Measurements from ENCODE around the gene LMO7. TPM values are rescaled to one million over a fixed set of nuclear protein-coding genes. Genes with fewer than 3 reads are reported as not detected.

The LMO7 gene
- total RNA-seq, 1 donor from 2014 or later, result 156 TPM

- no peak for ATAC-seq
These were observed 266.3 kb downstream of the LMO7 start for GRCh38 chr13:75902166-75903104.

GRCh38 chr13:75904012-75904411, 267.9 kb downstream of the LMO7 start:
- no peak for ATAC-seq

GRCh38 chr13:75906315-75906714, 270.2 kb downstream of the LMO7 start:
- ATAC-seq, result no peak

- no peak for ATAC-seq
These were observed 270.9 kb downstream of the LMO7 start for GRCh38 chr13:75907044-75907443.

- ATAC-seq, result no peak
These were observed 272.0 kb downstream of the LMO7 start for GRCh38 chr13:75908141-75908540.

Other genes with a start within 250 kb of the LMO7 start
- gene TBC1D4, start 154.2 kb upstream of the LMO7 start, total RNA-seq, result 12.2 TPM
- gene COMMD6, start 98.5 kb upstream of the LMO7 start, total RNA-seq, result 95.7 TPM
- gene UCHL3, start 86.5 kb upstream of the LMO7 start, total RNA-seq, result 56.1 TPM

Data from esophagus mucosa (tissue), 1 donor.